ENCODE measurements around the gene SLC38A11.

GRCh38 chr2:164882276-164882675, 73.0 kb downstream of the SLC38A11 start:
- TF ChIP-seq BACH2 (CRISPR knock-in tag; IDR thresholded peaks at IDR 0.05; ENCODE audit: borderline replicate concordance) = no peak
- TF ChIP-seq, protein P1, sequence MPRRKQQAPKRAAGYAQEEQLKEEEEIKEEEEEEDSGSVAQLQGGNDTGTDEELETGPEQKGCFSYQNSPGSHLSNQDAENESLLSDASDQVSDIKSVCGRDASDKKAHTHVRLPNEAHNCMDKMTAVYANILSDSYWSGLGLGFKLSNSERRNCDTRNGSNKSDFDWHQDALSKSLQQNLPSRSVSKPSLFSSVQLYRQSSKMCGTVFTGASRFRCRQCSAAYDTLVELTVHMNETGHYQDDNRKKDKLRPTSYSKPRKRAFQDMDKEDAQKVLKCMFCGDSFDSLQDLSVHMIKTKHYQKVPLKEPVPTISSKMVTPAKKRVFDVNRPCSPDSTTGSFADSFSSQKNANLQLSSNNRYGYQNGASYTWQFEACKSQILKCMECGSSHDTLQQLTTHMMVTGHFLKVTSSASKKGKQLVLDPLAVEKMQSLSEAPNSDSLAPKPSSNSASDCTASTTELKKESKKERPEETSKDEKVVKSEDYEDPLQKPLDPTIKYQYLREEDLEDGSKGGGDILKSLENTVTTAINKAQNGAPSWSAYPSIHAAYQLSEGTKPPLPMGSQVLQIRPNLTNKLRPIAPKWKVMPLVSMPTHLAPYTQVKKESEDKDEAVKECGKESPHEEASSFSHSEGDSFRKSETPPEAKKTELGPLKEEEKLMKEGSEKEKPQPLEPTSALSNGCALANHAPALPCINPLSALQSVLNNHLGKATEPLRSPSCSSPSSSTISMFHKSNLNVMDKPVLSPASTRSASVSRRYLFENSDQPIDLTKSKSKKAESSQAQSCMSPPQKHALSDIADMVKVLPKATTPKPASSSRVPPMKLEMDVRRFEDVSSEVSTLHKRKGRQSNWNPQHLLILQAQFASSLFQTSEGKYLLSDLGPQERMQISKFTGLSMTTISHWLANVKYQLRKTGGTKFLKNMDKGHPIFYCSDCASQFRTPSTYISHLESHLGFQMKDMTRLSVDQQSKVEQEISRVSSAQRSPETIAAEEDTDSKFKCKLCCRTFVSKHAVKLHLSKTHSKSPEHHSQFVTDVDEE (CRISPR knock-in tag; IDR thresholded peaks at IDR 0.05) = no peak
- no peak for TF ChIP-seq OSR1 (CRISPR knock-in tag; IDR thresholded peaks at IDR 0.05)
- TF ChIP-seq ZFP30 (CRISPR knock-in tag; IDR thresholded peaks at IDR 0.05) = no peak
- TF ChIP-seq ARNTL (CRISPR knock-in tag; IDR thresholded peaks at IDR 0.05; ENCODE audit: borderline replicate concordance, low read depth) = no peak
- no peak for TF ChIP-seq ZNF8 (CRISPR knock-in tag; IDR thresholded peaks at IDR 0.05)
- TF ChIP-seq ISL1 (CRISPR knock-in tag; IDR thresholded peaks at IDR 0.05) = no peak
- TF ChIP-seq, protein P2, sequence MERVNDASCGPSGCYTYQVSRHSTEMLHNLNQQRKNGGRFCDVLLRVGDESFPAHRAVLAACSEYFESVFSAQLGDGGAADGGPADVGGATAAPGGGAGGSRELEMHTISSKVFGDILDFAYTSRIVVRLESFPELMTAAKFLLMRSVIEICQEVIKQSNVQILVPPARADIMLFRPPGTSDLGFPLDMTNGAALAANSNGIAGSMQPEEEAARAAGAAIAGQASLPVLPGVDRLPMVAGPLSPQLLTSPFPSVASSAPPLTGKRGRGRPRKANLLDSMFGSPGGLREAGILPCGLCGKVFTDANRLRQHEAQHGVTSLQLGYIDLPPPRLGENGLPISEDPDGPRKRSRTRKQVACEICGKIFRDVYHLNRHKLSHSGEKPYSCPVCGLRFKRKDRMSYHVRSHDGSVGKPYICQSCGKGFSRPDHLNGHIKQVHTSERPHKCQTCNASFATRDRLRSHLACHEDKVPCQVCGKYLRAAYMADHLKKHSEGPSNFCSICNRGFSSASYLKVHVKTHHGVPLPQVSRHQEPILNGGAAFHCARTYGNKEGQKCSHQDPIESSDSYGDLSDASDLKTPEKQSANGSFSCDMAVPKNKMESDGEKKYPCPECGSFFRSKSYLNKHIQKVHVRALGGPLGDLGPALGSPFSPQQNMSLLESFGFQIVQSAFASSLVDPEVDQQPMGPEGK (CRISPR knock-in tag; IDR thresholded peaks at IDR 0.05; ENCODE audit: borderline replicate concordance) = no peak
- no peak for TF ChIP-seq PPARA (CRISPR knock-in tag; IDR thresholded peaks at IDR 0.05; ENCODE audit: borderline replicate concordance)
- TF ChIP-seq, protein P3, sequence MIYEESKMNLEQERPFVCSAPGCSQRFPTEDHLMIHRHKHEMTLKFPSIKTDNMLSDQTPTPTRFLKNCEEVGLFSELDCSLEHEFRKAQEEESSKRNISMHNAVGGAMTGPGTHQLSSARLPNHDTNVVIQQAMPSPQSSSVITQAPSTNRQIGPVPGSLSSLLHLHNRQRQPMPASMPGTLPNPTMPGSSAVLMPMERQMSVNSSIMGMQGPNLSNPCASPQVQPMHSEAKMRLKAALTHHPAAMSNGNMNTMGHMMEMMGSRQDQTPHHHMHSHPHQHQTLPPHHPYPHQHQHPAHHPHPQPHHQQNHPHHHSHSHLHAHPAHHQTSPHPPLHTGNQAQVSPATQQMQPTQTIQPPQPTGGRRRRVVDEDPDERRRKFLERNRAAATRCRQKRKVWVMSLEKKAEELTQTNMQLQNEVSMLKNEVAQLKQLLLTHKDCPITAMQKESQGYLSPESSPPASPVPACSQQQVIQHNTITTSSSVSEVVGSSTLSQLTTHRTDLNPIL (CRISPR knock-in tag; IDR thresholded peaks at IDR 0.05; ENCODE audit: low read depth) = no peak

All from SK-N-SH treated with all-trans-retinoic acid at 6 μM for 48 hours (cell line).